Mammary epithelial cell (primary cell): ENCODE measurements around the gene GFI1B.

ENCODE experiments used
- EZH2 ChIP-seq: IDR thresholded peaks from 2 replicates; pipeline ENCODE4 v1.6.1; 2012; ENCODE audit warnings: low read length, inconsistent platforms, borderline replicate concordance
- TF ChIP-seq, protein P1 (sequence below), 2 donors: IDR thresholded peaks in 1 of 2; conservative IDR thresholded peaks in 1 of 2; 2 replicates each; pipeline ENCODE4 v1.5.1; 2011 to 2012; ENCODE audit warnings: inconsistent platforms in 2 of 2, low read length in 2 of 2, mild to moderate bottlenecking in 2 of 2, control low read depth in 1 of 2, low read depth in 1 of 2; ENCODE audit not compliant: insufficient read depth in 1 of 2; ENCODE audit errors: extremely low read depth in 1 of 2

DNA sequence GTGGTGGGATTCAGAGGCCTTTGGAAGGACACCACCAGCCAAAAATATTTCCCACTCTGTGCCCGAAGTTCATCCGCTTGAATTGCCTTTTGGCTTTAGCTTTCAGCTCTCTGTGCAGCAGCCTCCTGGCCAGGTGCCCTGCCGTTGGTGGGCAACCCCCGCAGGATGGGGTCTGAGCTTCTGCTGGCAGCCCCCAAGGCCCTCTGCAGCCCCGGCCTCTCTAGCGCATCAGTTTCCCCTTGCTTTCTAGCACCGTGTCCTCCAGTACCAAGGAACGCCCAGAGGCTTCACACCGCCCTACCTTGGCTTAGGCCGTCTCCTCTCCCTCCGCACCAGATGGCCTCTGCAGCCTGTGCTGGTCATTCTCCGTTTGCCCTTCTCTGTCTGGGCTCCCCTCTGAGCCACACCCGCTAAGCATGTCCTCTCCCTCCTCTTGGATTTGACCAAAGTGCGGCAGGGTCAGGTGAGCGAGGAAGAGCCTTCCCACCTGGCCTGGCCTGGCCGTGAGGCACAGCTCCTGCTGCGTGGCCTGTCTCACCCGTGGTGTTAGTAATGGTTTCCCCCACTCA lies 29.9 kb upstream of the GFI1B start:
- TF ChIP-seq, protein P1, sequence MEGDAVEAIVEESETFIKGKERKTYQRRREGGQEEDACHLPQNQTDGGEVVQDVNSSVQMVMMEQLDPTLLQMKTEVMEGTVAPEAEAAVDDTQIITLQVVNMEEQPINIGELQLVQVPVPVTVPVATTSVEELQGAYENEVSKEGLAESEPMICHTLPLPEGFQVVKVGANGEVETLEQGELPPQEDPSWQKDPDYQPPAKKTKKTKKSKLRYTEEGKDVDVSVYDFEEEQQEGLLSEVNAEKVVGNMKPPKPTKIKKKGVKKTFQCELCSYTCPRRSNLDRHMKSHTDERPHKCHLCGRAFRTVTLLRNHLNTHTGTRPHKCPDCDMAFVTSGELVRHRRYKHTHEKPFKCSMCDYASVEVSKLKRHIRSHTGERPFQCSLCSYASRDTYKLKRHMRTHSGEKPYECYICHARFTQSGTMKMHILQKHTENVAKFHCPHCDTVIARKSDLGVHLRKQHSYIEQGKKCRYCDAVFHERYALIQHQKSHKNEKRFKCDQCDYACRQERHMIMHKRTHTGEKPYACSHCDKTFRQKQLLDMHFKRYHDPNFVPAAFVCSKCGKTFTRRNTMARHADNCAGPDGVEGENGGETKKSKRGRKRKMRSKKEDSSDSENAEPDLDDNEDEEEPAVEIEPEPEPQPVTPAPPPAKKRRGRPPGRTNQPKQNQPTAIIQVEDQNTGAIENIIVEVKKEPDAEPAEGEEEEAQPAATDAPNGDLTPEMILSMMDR (conservative IDR thresholded peaks at IDR 0.05 in 1 of 2, IDR thresholded peaks at IDR 0.05 in 1 of 2; ENCODE audit: extremely low read depth in 1 of 2, insufficient read depth in 1 of 2, low read depth in 1 of 2, low read length in 2 of 2), result no peak
- TF ChIP-seq EZH2, result no peak
